H1 (cell line): ENCODE results near the gene YPEL4. TPM values are rescaled to one million over a fixed set of nuclear protein-coding genes. Genes with fewer than 3 reads are reported as not detected.

ENCODE experiments used
- NRF1 ChIP-seq: IDR thresholded peaks from 2 replicates; pipeline ENCODE4 v1.6.1; 2011; ENCODE audit warnings: mild to moderate bottlenecking, low read depth, low read length, improper control_type of control experiment
- POLR2A ChIP-seq, 2 experiments: IDR thresholded peaks; 1 replicate in 1 of 2; 2 replicates in 1 of 2; pipeline ENCODE4 v1.6.1; 2011; ENCODE audit warnings: low read depth in 2 of 2, low read length in 2 of 2, mild to moderate bottlenecking in 2 of 2; ENCODE audit errors: control extremely low read depth in 1 of 2
- RAD21 ChIP-seq, 2 experiments: IDR thresholded peaks in 1 of 2; conservative IDR thresholded peaks in 1 of 2; 2 replicates each; pipeline ENCODE4 v1.6.1; 2011; ENCODE audit warnings: low read depth in 2 of 2, low read length in 2 of 2, improper control_type of control experiment in 1 of 2, inconsistent platforms in 1 of 2, mild to moderate bottlenecking in 1 of 2, moderate library complexity in 1 of 2
- SIN3A ChIP-seq, 2 experiments: IDR thresholded peaks in 1 of 2; conservative IDR thresholded peaks in 1 of 2; 2 replicates each; pipeline ENCODE4 v1.6.1; 2011 to 2012; ENCODE audit warnings: low read length in 2 of 2, improper control_type of control experiment in 1 of 2, low read depth in 1 of 2, mild to moderate bottlenecking in 1 of 2
- SIX5 ChIP-seq: IDR thresholded peaks from 2 replicates; pipeline ENCODE4 v1.6.1; 2011; ENCODE audit warnings: mild to moderate bottlenecking, low read depth, low read length
- SP2 ChIP-seq: IDR thresholded peaks from 2 replicates; pipeline ENCODE4 v1.6.1; 2012; ENCODE audit warnings: mild to moderate bottlenecking, low read length, inconsistent platforms
- SP4 ChIP-seq: IDR thresholded peaks from 2 replicates; pipeline ENCODE4 v1.6.1; 2012; ENCODE audit warnings: low read length, inconsistent platforms
- polyA plus RNA-seq, 7 experiments: library from polyadenylated mRNA; depleted of rRNA in 3 of 7; stranded (reverse) in 5 of 7; unstranded in 2 of 7; fragments of >200 nt in 5 of 7; fragments of 200-250 nt in 2 of 7; gene quantifications; 1 replicate in 5 of 7; 2 replicates in 1 of 7; 4 replicates in 1 of 7; pipeline versions ENCODE4 v1.2.1 to v1.2.3, GENCODE V29; 2011 to 2013; ENCODE audit warnings: missing spikeins in 2 of 7, mixed read lengths in 2 of 7
- total RNA-seq: library from RNA; stranded (reverse); fragmentation: NEBNext Ultra II Directional; extraction: Animal tissue kit (Norgen Biotek cat#: 25700); gene quantifications from 2 replicates; pipeline ENCODE4 v1.2.1, GENCODE V29; 2021

YPEL4 gene
- total and polyA plus RNA-seq, 2 of the 8 experiments (the other 6 are each of a cell fraction or from before 2014, with no cell fraction given): 0.13 to 0.38 TPM

GRCh38 chr11:57616595-57616994 lies 33.1 kb downstream of the YPEL4 start (continued):
- TF ChIP-seq SIX5: no peak
- no peak for TF ChIP-seq POLR2A (IDR thresholded peaks at IDR 0.05; ENCODE audit: control extremely low read depth in 1 of 2, low read depth in 2 of 2, low read length in 2 of 2)
- no peak for TF ChIP-seq RAD21 (IDR thresholded peaks at IDR 0.05 in 1 of 2, conservative IDR thresholded peaks at IDR 0.05 in 1 of 2; ENCODE audit: low read depth in 2 of 2, low read length in 2 of 2)
- no peak for TF ChIP-seq NRF1
- TF ChIP-seq SP4: no peak
- TF ChIP-seq SIN3A (conservative IDR thresholded peaks at IDR 0.05 in 1 of 2, IDR thresholded peaks at IDR 0.05 in 1 of 2; ENCODE audit: low read depth in 1 of 2, low read length in 2 of 2): no peak
- no peak for TF ChIP-seq SP2
- TF ChIP-seq, all 59 proteins: peak for 0
